Liver (tissue), 9 donors: Measurements from ENCODE around the gene DLX5. TPM values are rescaled to one million over a fixed set of nuclear protein-coding genes. Genes with fewer than 3 reads are reported as not detected.

Experiments used
- DNase-seq: peaks from one replicate; pipeline ENCODE4 v3.0.0-alpha.2; 2017; ENCODE audit warnings: low spot score
- H3K27ac ChIP-seq, 2 donors: one replicate each; pipeline ENCODE4 v1.7.0; 2013; ENCODE audit warnings: inconsistent platforms in 2 of 2, low read length in 2 of 2, control low read depth in 1 of 2, low read depth in 1 of 2, mild to moderate bottlenecking in 1 of 2
- H3K27me3 ChIP-seq, 4 donors: one replicate each; pipeline versions ENCODE4 v1.6.1 to v1.7.0; 2013; ENCODE audit warnings: low read length in 3 of 4, inconsistent platforms in 1 of 4, mild to moderate bottlenecking in 1 of 4, moderate library complexity in 1 of 4; ENCODE audit not compliant: control insufficient read depth in 4 of 4, insufficient read depth in 4 of 4
- H3K36me3 ChIP-seq, 4 donors: one replicate each; pipeline versions ENCODE4 v1.6.1 to v1.7.0; 2013; ENCODE audit warnings: low read length in 3 of 4, mild to moderate bottlenecking in 3 of 4, low read depth in 1 of 4, moderate library complexity in 1 of 4; ENCODE audit not compliant: control insufficient read depth in 4 of 4, insufficient read depth in 3 of 4
- H3K4me1 ChIP-seq, 4 donors: one replicate each; pipeline versions ENCODE4 v1.6.1 to v1.7.0; 2013; ENCODE audit warnings: low read length in 3 of 4, mild to moderate bottlenecking in 3 of 4, moderate library complexity in 1 of 4; ENCODE audit not compliant: control insufficient read depth in 4 of 4, insufficient read depth in 4 of 4
- H3K4me3 ChIP-seq, 3 donors: one replicate each; pipeline versions ENCODE4 v1.6.1 to v1.7.0; 2013; ENCODE audit warnings: low read length in 3 of 3, control low read depth in 1 of 3, low read depth in 1 of 3, mild to moderate bottlenecking in 1 of 3
- H3K9ac ChIP-seq, 2 donors: one replicate each; pipeline ENCODE4 v1.7.0; 2013; ENCODE audit warnings: low read length in 2 of 2, mild to moderate bottlenecking in 2 of 2, moderate library complexity in 2 of 2, control low read depth in 1 of 2, low read depth in 1 of 2
- H3K9me3 ChIP-seq, 4 donors: one replicate each; pipeline versions ENCODE4 v1.6.1 to v1.7.0; 2013; ENCODE audit warnings: low read length in 3 of 4; ENCODE audit not compliant: control insufficient read depth in 4 of 4
- ATF3 ChIP-seq: IDR thresholded peaks from 2 replicates; pipeline ENCODE4 v1.6.1; 2016; ENCODE audit warnings: antibody characterized with exemption
- EGR1 ChIP-seq, 2 donors: IDR thresholded peaks; 2 replicates each; pipeline ENCODE4 v1.6.1; 2016 to 2018; ENCODE audit warnings: antibody characterized with exemption in 2 of 2, low read depth in 2 of 2
- FOXA1 ChIP-seq: IDR thresholded peaks from 2 replicates; pipeline ENCODE4 v1.6.1; 2016; ENCODE audit warnings: antibody characterized with exemption
- FOXA2 ChIP-seq: IDR thresholded peaks from 2 replicates; pipeline ENCODE4 v1.6.1; 2016; ENCODE audit warnings: antibody characterized with exemption
- HNF4A ChIP-seq, 2 donors: conservative IDR thresholded peaks; 2 replicates each; pipeline ENCODE4 v1.6.1; 2016; ENCODE audit warnings: antibody characterized with exemption in 2 of 2, mild to moderate bottlenecking in 2 of 2
- JUND ChIP-seq, 2 donors: IDR thresholded peaks; 2 replicates each; pipeline ENCODE4 v1.6.1; 2016; ENCODE audit warnings: antibody characterized with exemption in 2 of 2
- RAD21 ChIP-seq, 2 donors: IDR thresholded peaks; 2 replicates each; pipeline ENCODE4 v1.6.1; 2016; ENCODE audit warnings: antibody characterized with exemption in 2 of 2, mild to moderate bottlenecking in 2 of 2
- SP1 ChIP-seq: IDR thresholded peaks from 2 replicates; pipeline ENCODE4 v1.6.1; 2018; ENCODE audit warnings: antibody characterized with exemption, mild to moderate bottlenecking
- TAF1 ChIP-seq: conservative IDR thresholded peaks from 2 replicates; pipeline ENCODE4 v1.6.1; 2016; ENCODE audit warnings: antibody characterized with exemption, mild to moderate bottlenecking
- YY1 ChIP-seq: IDR thresholded peaks from 2 replicates; pipeline ENCODE4 v1.6.1; 2016; ENCODE audit warnings: antibody characterized with exemption, mild to moderate bottlenecking
- WGBS: extraction: QIAGEN DNeasy Blood & Tissue Kit; methylation state at CpG from one replicate; pipeline ENCODE4 v1.1.7; 2013; 5-methylcytosine and 5-hydroxymethylcytosine counted together
- polyA plus RNA-seq, 2 donors: library from polyadenylated mRNA; stranded (reverse) in 1 of 2; unstranded in 1 of 2; fragments of 200-250 nt in 1 of 2; fragments of >200 nt in 1 of 2; fragmentation: Nextera tagmentation in 1 of 2; extraction: Ambion mirVana in 1 of 2; gene quantifications; one replicate each; pipeline versions ENCODE4 v1.2.1 to v1.2.3, GENCODE V29; 2013 to 2015
- total RNA-seq, 2 donors: library from RNA; depleted of rRNA; stranded (reverse); fragments of >200 nt; gene quantifications; one replicate each; pipeline ENCODE4 v1.2.3, GENCODE V29; 2014
- TF ChIP-seq, protein P1 (sequence below): IDR thresholded peaks from 2 replicates; pipeline ENCODE4 v1.6.1; 2016; ENCODE audit warnings: antibody characterized with exemption, mild to moderate bottlenecking
- TF ChIP-seq, protein P2 (sequence below): IDR thresholded peaks from 2 replicates; pipeline ENCODE4 v1.6.1; 2016; ENCODE audit warnings: antibody characterized with exemption
- TF ChIP-seq, protein P3 (sequence below): fragments of 150-350 bp; IDR thresholded peaks from 2 replicates; pipeline ENCODE4 v1.5.1; 2017; ENCODE audit warnings: improper control_type of control experiment, low read depth, low read length; ENCODE audit not compliant: missing input control
- TF ChIP-seq, protein P4 (sequence below): IDR thresholded peaks from 2 replicates; pipeline ENCODE4 v1.6.1; 2016; ENCODE audit warnings: antibody characterized with exemption
- donor health status: healthy.
- donor health status: healthy.
- donor health status: healthy.
- donor health status: healthy.
- donor health status: healthy.

The DLX5 gene
- total and polyA plus RNA-seq, 4 donors: not detected

DNA sequence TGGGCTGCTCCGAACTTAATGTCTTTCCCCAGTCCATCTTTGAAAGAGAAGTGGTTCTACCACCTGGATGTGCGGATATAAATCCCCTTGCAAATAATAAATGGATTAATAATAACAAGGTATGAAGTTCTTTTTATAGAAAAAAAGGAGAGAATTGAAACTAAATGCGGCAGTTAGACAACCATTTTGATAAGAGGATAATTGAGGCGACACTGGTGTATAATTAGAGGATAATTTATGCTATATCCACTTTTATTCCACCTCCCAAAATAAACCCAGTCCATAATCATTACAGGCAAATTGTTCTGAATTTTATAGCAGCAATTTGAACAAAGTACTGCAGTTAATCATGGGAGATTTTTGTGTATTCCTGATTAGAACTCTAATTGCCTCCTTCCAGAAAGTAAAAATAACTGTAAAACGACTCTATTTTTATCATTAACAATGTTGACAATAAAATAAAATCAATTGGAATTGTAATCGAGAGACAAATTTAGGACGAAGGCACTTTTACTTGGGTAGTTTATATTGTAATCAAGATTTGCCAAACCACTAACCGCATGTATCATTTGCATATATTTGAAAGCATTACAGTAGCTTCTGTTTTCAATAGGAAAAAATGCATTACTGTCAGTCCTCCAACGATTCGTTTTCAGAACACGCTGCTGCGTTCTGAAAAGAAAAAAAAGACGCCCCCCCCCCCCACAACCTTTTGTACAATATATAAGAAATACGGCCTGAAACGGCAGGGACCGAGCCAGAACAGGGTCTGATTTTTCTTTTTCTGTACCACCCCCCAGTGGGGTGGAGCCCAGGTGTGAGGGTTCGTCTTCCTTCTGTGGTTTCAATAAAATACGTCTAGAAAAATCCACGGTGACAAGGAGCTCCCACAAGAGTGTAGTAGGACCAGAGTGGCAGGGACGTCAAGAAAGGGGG, 20.1 kb downstream of the DLX5 start:
- no peak overlapping the region for H3K9ac ChIP-seq
- peaks cover 0 to 4% (median under 1%) of the 10 kb centered on the region in 4 donors for H3K9me3 ChIP-seq
- 9% methylated on average over 20 of the region's 20 CpGs for WGBS
- TF ChIP-seq YY1 (no peak), FOXA1 (no peak), ATF3 (no peak), HNF4A (conservative IDR thresholded peaks at IDR 0.05) (no peak), SP1 (no peak), JUND (IDR thresholded peaks at IDR 0.05) (no peak), FOXA2 (no peak), TAF1 (no peak), EGR1 (IDR thresholded peaks at IDR 0.05; ENCODE audit: low read depth in 2 of 2) (no peak), RAD21 (IDR thresholded peaks at IDR 0.05) (no peak)
- TF ChIP-seq, protein P1, sequence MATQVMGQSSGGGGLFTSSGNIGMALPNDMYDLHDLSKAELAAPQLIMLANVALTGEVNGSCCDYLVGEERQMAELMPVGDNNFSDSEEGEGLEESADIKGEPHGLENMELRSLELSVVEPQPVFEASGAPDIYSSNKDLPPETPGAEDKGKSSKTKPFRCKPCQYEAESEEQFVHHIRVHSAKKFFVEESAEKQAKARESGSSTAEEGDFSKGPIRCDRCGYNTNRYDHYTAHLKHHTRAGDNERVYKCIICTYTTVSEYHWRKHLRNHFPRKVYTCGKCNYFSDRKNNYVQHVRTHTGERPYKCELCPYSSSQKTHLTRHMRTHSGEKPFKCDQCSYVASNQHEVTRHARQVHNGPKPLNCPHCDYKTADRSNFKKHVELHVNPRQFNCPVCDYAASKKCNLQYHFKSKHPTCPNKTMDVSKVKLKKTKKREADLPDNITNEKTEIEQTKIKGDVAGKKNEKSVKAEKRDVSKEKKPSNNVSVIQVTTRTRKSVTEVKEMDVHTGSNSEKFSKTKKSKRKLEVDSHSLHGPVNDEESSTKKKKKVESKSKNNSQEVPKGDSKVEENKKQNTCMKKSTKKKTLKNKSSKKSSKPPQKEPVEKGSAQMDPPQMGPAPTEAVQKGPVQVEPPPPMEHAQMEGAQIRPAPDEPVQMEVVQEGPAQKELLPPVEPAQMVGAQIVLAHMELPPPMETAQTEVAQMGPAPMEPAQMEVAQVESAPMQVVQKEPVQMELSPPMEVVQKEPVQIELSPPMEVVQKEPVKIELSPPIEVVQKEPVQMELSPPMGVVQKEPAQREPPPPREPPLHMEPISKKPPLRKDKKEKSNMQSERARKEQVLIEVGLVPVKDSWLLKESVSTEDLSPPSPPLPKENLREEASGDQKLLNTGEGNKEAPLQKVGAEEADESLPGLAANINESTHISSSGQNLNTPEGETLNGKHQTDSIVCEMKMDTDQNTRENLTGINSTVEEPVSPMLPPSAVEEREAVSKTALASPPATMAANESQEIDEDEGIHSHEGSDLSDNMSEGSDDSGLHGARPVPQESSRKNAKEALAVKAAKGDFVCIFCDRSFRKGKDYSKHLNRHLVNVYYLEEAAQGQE: no peak
- TF ChIP-seq, protein P2, sequence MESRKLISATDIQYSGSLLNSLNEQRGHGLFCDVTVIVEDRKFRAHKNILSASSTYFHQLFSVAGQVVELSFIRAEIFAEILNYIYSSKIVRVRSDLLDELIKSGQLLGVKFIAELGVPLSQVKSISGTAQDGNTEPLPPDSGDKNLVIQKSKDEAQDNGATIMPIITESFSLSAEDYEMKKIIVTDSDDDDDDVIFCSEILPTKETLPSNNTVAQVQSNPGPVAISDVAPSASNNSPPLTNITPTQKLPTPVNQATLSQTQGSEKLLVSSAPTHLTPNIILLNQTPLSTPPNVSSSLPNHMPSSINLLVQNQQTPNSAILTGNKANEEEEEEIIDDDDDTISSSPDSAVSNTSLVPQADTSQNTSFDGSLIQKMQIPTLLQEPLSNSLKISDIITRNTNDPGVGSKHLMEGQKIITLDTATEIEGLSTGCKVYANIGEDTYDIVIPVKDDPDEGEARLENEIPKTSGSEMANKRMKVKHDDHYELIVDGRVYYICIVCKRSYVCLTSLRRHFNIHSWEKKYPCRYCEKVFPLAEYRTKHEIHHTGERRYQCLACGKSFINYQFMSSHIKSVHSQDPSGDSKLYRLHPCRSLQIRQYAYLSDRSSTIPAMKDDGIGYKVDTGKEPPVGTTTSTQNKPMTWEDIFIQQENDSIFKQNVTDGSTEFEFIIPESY: no peak
- TF ChIP-seq, protein P3, sequence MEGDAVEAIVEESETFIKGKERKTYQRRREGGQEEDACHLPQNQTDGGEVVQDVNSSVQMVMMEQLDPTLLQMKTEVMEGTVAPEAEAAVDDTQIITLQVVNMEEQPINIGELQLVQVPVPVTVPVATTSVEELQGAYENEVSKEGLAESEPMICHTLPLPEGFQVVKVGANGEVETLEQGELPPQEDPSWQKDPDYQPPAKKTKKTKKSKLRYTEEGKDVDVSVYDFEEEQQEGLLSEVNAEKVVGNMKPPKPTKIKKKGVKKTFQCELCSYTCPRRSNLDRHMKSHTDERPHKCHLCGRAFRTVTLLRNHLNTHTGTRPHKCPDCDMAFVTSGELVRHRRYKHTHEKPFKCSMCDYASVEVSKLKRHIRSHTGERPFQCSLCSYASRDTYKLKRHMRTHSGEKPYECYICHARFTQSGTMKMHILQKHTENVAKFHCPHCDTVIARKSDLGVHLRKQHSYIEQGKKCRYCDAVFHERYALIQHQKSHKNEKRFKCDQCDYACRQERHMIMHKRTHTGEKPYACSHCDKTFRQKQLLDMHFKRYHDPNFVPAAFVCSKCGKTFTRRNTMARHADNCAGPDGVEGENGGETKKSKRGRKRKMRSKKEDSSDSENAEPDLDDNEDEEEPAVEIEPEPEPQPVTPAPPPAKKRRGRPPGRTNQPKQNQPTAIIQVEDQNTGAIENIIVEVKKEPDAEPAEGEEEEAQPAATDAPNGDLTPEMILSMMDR: no peak
- TF ChIP-seq, protein P4, sequence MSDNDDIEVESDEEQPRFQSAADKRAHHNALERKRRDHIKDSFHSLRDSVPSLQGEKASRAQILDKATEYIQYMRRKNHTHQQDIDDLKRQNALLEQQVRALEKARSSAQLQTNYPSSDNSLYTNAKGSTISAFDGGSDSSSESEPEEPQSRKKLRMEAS: no peak
- H3K4me1 ChIP-seq: peaks cover 6 to 21% (median 11%) of the 10 kb centered on the region in 4 donors
- H3K27ac ChIP-seq: no peak overlapping the region
- no peaks in the 10 kb centered on the region for H3K36me3 ChIP-seq
- peaks cover 4 to 54% (median 30%) of the 10 kb centered on the region in 4 donors for H3K27me3 ChIP-seq
- peak overlapping the region in 1 of 3 donors; percentile 4 for H3K4me3 ChIP-seq
- no peak for DNase-seq
